OCI-LY1 (cell line): ENCODE data around the gene MRC2.

Experiments used
- H2AFZ ChIP-seq: fragments of 200-600 bp; sonication (generic), shearing (Covaris generic); 2 replicates; pipeline ENCODE4 v1.6.0; 2014; ENCODE audit warnings: antibody characterized with exemption, mild to moderate bottlenecking, low read length
- H3F3A ChIP-seq: fragments of 200-600 bp; sonication (generic), shearing (Covaris generic); 2 replicates; pipeline ENCODE4 v1.6.0; 2014; ENCODE audit warnings: mild to moderate bottlenecking, antibody characterized with exemption, low read length, moderate library complexity; ENCODE audit not compliant: insufficient read depth
- H3K27ac ChIP-seq: fragments of 200-600 bp; sonication (generic); 2 replicates; pipeline ENCODE4 v1.5.1; 2014; ENCODE audit warnings: low read length, mixed run types, mild to moderate bottlenecking, low read depth; ENCODE audit not compliant: poor library complexity, severe bottlenecking
- H3K27me3 ChIP-seq: fragments of 200-600 bp; sonication (generic); 2 replicates; pipeline ENCODE4 v1.6.0; 2014; ENCODE audit warnings: antibody characterized with exemption, mild to moderate bottlenecking, low read length, moderate library complexity; ENCODE audit not compliant: insufficient read depth
- H3K36me3 ChIP-seq: fragments of 200-600 bp; sonication (generic); 2 replicates; pipeline ENCODE4 v1.6.1; 2014; ENCODE audit warnings: mild to moderate bottlenecking, antibody characterized with exemption, low read length, moderate library complexity, mixed read lengths; ENCODE audit not compliant: insufficient read depth
- H3K4me1 ChIP-seq: fragments of 200-600 bp; sonication (generic); 2 replicates; pipeline ENCODE4 v1.5.1; 2014; ENCODE audit warnings: mild to moderate bottlenecking, low read length, moderate library complexity; ENCODE audit not compliant: insufficient read depth, severe bottlenecking
- H3K4me2 ChIP-seq: fragments of 200-600 bp; sonication (generic), shearing (Covaris generic); 2 replicates; pipeline ENCODE4 v1.6.1; 2014; ENCODE audit warnings: low read length
- H3K4me3 ChIP-seq: fragments of 200-600 bp; sonication (generic); 2 replicates; pipeline ENCODE4 v1.5.1; 2014; ENCODE audit warnings: low read length, low read depth, mild to moderate bottlenecking, mixed read lengths; ENCODE audit not compliant: poor library complexity, severe bottlenecking
- H3K79me2 ChIP-seq: fragments of 200-600 bp; shearing (Covaris generic); 2 replicates; pipeline ENCODE4 v1.6.1; 2016; ENCODE audit warnings: mixed run types, low read length, mixed read lengths; ENCODE audit not compliant: insufficient read depth
- H3K9ac ChIP-seq: fragments of 200-600 bp; sonication (generic), shearing (Covaris generic); 2 replicates; pipeline ENCODE4 v1.6.1; 2014; ENCODE audit warnings: mild to moderate bottlenecking, low read length, mixed read lengths
- H3K9me2 ChIP-seq: fragments of 200-600 bp; sonication (generic), shearing (Covaris generic); 2 replicates; pipeline ENCODE4 v1.6.1; 2014; ENCODE audit warnings: low read depth, mild to moderate bottlenecking, low read length, mixed read lengths
- H3K9me3 ChIP-seq: fragments of 200-600 bp; shearing (Covaris generic); 2 replicates; pipeline ENCODE4 v1.6.1; 2014; ENCODE audit warnings: low read length, mixed read lengths
- H4K20me1 ChIP-seq: fragments of 200-600 bp; sonication (generic), shearing (Covaris generic); 2 replicates; pipeline ENCODE4 v1.6.0; 2016; ENCODE audit warnings: mild to moderate bottlenecking, low read length; ENCODE audit not compliant: insufficient read depth
- EZH2 ChIP-seq: fragments of 200-600 bp; sonication (generic), shearing (Covaris generic); IDR thresholded peaks from 2 replicates; pipeline ENCODE4 v1.8.0; 2017; ENCODE audit warnings: borderline replicate concordance, mixed run types, mild to moderate bottlenecking, antibody characterized with exemption, low read length, moderate library complexity, mixed read lengths
- TF ChIP-seq, protein P1 (sequence below): fragments of 200-600 bp; sonication (generic), shearing (Covaris generic); IDR thresholded peaks from 2 replicates; pipeline ENCODE4 v1.5.1; 2017; ENCODE audit warnings: mild to moderate bottlenecking, antibody characterized with exemption, low read length, moderate library complexity, mixed read lengths

The MRC2 gene

DNA sequence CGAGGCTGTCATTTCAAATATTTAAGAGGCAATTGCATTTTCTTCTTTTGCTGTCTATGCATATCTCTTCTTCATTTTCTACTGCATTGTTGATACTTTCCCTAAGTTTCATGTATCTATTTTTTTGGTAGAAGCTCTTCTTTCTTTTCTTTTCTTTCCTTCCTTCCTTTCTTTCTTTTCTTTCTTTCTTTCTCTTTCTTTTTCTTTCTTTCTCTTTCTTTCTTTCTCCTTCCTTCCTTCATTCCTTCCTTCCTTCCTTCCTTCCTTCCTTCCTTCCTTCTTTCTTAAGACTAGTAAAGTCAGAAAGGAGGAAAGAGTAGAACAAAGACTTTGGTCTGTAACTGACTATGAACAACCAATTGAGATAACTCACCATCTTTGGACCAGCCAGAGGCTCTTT is 33.9 kb downstream of the MRC2 start:
- Histone ChIP-seq H3K9me2 (no peaks in the 10 kb centered on the region), H3K27ac (no peak overlapping the region), H3K9ac (no peak overlapping the region), H3K4me2 (no peak overlapping the region), H3K79me2 (no peaks in the 10 kb centered on the region), H3K4me3 (no peak overlapping the region), H3K36me3 (no peaks in the 10 kb centered on the region), H3F3A (no peaks in the 10 kb centered on the region), H3K4me1 (no peaks in the 10 kb centered on the region), H3K9me3 (peaks cover 3% of the 10 kb centered on the region; the same call in 1 of the 2 replicates), H3K27me3 (no peaks in the 10 kb centered on the region; the same call in 1 of the 2 replicates), H2AFZ (no peak overlapping the region), H4K20me1 (no peaks in the 10 kb centered on the region)
- TF ChIP-seq EZH2: no peak
- TF ChIP-seq, protein P1, sequence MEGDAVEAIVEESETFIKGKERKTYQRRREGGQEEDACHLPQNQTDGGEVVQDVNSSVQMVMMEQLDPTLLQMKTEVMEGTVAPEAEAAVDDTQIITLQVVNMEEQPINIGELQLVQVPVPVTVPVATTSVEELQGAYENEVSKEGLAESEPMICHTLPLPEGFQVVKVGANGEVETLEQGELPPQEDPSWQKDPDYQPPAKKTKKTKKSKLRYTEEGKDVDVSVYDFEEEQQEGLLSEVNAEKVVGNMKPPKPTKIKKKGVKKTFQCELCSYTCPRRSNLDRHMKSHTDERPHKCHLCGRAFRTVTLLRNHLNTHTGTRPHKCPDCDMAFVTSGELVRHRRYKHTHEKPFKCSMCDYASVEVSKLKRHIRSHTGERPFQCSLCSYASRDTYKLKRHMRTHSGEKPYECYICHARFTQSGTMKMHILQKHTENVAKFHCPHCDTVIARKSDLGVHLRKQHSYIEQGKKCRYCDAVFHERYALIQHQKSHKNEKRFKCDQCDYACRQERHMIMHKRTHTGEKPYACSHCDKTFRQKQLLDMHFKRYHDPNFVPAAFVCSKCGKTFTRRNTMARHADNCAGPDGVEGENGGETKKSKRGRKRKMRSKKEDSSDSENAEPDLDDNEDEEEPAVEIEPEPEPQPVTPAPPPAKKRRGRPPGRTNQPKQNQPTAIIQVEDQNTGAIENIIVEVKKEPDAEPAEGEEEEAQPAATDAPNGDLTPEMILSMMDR: no peak

DNA sequence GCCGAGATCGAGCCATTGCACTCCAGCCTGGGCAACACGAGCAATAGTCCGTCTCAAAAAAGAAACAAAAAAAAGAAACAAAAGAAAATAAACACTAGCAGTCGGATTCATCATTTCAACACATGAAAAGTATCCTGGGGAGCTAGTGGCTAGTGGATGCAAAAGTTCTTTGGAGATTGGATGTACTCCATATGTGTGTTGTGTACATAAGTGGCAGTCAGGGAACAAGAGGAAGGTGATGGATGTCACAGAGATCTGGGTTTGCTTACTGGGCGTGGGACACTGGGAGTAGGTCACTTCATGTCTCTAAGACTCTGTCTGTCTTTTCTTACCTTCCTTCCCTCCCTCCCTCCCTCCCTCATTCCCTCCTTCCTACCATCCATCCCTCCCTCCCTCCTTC is 35.4 kb downstream of the MRC2 start:
- Histone ChIP-seq H3K27me3 (no peaks in the 10 kb centered on the region; the same call in 1 of the 2 replicates), H3K9ac (no peak overlapping the region), H3K9me2 (no peaks in the 10 kb centered on the region), H3K4me3 (no peak overlapping the region), H4K20me1 (no peaks in the 10 kb centered on the region), H3K4me1 (no peaks in the 10 kb centered on the region), H3K9me3 (peaks cover 3% of the 10 kb centered on the region; the same call in 1 of the 2 replicates), H3K79me2 (no peaks in the 10 kb centered on the region), H2AFZ (no peak overlapping the region), H3K4me2 (no peak overlapping the region), H3K36me3 (no peaks in the 10 kb centered on the region), H3K27ac (no peak overlapping the region), H3F3A (no peaks in the 10 kb centered on the region)
- TF ChIP-seq EZH2: no peak
- TF ChIP-seq, protein P1: no peak

DNA sequence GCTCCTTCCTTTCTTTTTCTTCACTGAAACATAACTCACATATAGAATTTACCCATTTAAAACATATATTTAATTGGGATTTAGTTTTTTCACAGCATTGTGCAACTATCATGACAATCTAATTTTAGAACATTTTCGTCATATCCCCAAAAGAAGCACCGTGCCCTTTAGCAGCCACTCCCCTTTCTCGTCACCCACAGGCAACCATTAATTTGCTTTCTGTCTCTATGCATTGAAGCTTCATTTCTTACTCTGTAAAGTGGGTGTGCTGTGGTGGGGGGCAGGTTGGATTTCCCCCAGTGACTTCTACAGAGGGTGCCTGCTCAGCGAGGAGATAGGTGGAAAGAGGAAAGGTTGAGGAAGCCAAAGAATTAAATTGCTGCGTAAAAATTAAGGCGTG is 35.8 kb downstream of the MRC2 start:
- TF ChIP-seq EZH2: no peak
- TF ChIP-seq, protein P1: no peak
- Histone ChIP-seq H3K9me2 (no peaks in the 10 kb centered on the region), H3K4me1 (no peaks in the 10 kb centered on the region), H3K36me3 (no peaks in the 10 kb centered on the region), H3K79me2 (no peaks in the 10 kb centered on the region), H3K27ac (no peak overlapping the region), H2AFZ (no peak overlapping the region), H3K4me3 (no peak overlapping the region), H3K4me2 (no peak overlapping the region), H3K9me3 (peaks cover 3% of the 10 kb centered on the region; the same call in 1 of the 2 replicates), H4K20me1 (no peaks in the 10 kb centered on the region), H3K9ac (no peak overlapping the region), H3F3A (no peaks in the 10 kb centered on the region), H3K27me3 (no peaks in the 10 kb centered on the region; the same call in 1 of the 2 replicates)
